Epidermal melanocyte (primary cell): ENCODE data around the gene CADM3.

Experiments used
- DNase-seq: peaks from one replicate; pipeline ENCODE4 v3.0.0; 2011; ENCODE audit warnings: low spot score; ENCODE audit not compliant: insufficient read length

Gene CADM3

GRCh38 chr1:159248311-159248710 is 76.9 kb downstream of the CADM3 start:
- DNase-seq = no peak

GRCh38 chr1:159250638-159251216 is 79.3 kb downstream of the CADM3 start:
- no peak for DNase-seq
